ENCODE measurements around the gene RASAL2.

- TF ChIP-seq POLR2A (IDR thresholded peaks at IDR 0.05; ENCODE audit: low read length): no peak
- TF ChIP-seq GATA1 (IDR thresholded peaks at IDR 0.05; ENCODE audit: low read depth, low read length): no peak
Measured at GRCh38 chr1:178358456-178358855, 264.6 kb downstream of the RASAL2 start.

All from erythroblast (primary cell).